ENCODE data around the gene FUOM. TPM values are rescaled to one million over a fixed set of nuclear protein-coding genes. Genes with fewer than 3 reads are reported as not detected.
"Not testable (repeated sequence)": the region's sequence is repeated elsewhere in the genome, so short reads cannot be mapped to it uniquely, and the experiment has no call there.

Gene FUOM
- total and polyA plus RNA-seq, 4 donors, result 15.2 to 54.8 (median 24.9) TPM

GRCh38 chr10:133375357-133376115 lies 17.7 kb upstream of the FUOM start:
- DNase-seq, result no peak
- intact Hi-C loops (cut with DNase I), result loop anchor here in 1 of 2 donors (5.0 kb wide), 1 partner anchor 68 kb away; the partner anchor contains the start of genes TUBGCP2 and ZNF511
- Histone ChIP-seq H3K4me3 (ENCODE audit: low read length in 2 of 2) (no peak overlapping the region), H3K27ac (ENCODE audit: low read depth in 1 of 2, low read length in 2 of 2) (no peak overlapping the region), H3K36me3 (ENCODE audit: control insufficient read depth in 1 of 2, insufficient read depth in 2 of 2, low read length in 1 of 2) (no peaks in the 10 kb centered on the region), H3K27me3 (ENCODE audit: control insufficient read depth in 1 of 2, insufficient read depth in 2 of 2, low read length in 1 of 2) (no peaks in the 10 kb centered on the region), H3K9me3 (ENCODE audit: control insufficient read depth, low read length) (no peaks in the 10 kb centered on the region), H3K4me1 (ENCODE audit: control insufficient read depth in 1 of 2, insufficient read depth in 2 of 2, low read length in 2 of 2) (no peaks in the 10 kb centered on the region)
- 78 to 80% methylated on average over 12 of the region's 12 CpGs for WGBS, 2 donors
- ATAC-seq (ENCODE audit: low FRiP score), result no peak

- peak within 1 kb of the TSS; percentile 87 to 88 for H3K4me3 ChIP-seq (ENCODE audit: low read length in 2 of 2)
- intact Hi-C loops (cut with DNase I), result loop anchor here in 1 of 2 donors (5.0 kb wide), 1 partner anchor 61 kb away; no protein-coding TSS in a partner anchor
- ATAC-seq (ENCODE audit: low FRiP score) (peak; percentile 99), DNase-seq (peak; percentile 98 to 99)
- peak within 1 kb of the TSS in 1 of 2 donors; percentile 61 for H3K27ac ChIP-seq (ENCODE audit: low read depth in 1 of 2, low read length in 2 of 2)
- peaks cover 3 to 5% of the 10 kb centered on the region in 2 donors for H3K36me3 ChIP-seq (ENCODE audit: control insufficient read depth in 1 of 2, insufficient read depth in 2 of 2, low read length in 1 of 2)
- H3K9me3 ChIP-seq (ENCODE audit: control insufficient read depth, low read length), result no peaks in the 10 kb centered on the region
- H3K4me1 ChIP-seq (ENCODE audit: control insufficient read depth in 1 of 2, insufficient read depth in 2 of 2, low read length in 2 of 2), result no peaks in the 10 kb centered on the region
- H3K27me3 ChIP-seq (ENCODE audit: control insufficient read depth in 1 of 2, insufficient read depth in 2 of 2, low read length in 1 of 2), result no peaks in the 10 kb centered on the region
- 1% methylated on average over 52 to 89 of the region's 89 CpGs for WGBS, 2 donors
These were observed 15.6 kb upstream of the FUOM start, which contains the start of gene ECHS1 for GRCh38 chr10:133373174-133374090. ECHS1 (minus strand) TSS chr10:133373354; CDS start chr10:133373333, 21 bp downstream.

- H3K27ac ChIP-seq (ENCODE audit: low read depth in 1 of 2, low read length in 2 of 2), result no peak overlapping the region
- ATAC-seq (ENCODE audit: low FRiP score), result no peak
- intact Hi-C loops (cut with DNase I), result loop anchor here in 1 of 2 donors (5.0 kb wide), 1 partner anchor 60 kb away; no protein-coding TSS in a partner anchor
- no peaks in the 10 kb centered on the region for H3K9me3 ChIP-seq (ENCODE audit: control insufficient read depth, low read length)
- peak overlapping the region; percentile 74 to 87 for H3K4me3 ChIP-seq (ENCODE audit: low read length in 2 of 2)
- no peaks in the 10 kb centered on the region for H3K4me1 ChIP-seq (ENCODE audit: control insufficient read depth in 1 of 2, insufficient read depth in 2 of 2, low read length in 2 of 2)
- WGBS, 2 donors, result 33 to 34% methylated on average over 15 to 20 of the region's 20 CpGs
- no peaks in the 10 kb centered on the region for H3K27me3 ChIP-seq (ENCODE audit: control insufficient read depth in 1 of 2, insufficient read depth in 2 of 2, low read length in 1 of 2)
- peak in 1 of 2 donors; percentile 76 for DNase-seq
- H3K36me3 ChIP-seq (ENCODE audit: control insufficient read depth in 1 of 2, insufficient read depth in 2 of 2, low read length in 1 of 2), result peaks cover 3 to 5% of the 10 kb centered on the region in 2 donors
These were observed 14.7 kb upstream of the FUOM start for GRCh38 chr10:133372507-133372906.

GRCh38 chr10:133370030-133370786 lies 12.4 kb upstream of the FUOM start:
- no peaks in the 10 kb centered on the region for H3K9me3 ChIP-seq (ENCODE audit: control insufficient read depth, low read length)
- H3K27me3 ChIP-seq (ENCODE audit: control insufficient read depth in 1 of 2, insufficient read depth in 2 of 2, low read length in 1 of 2), result no peaks in the 10 kb centered on the region
- intact Hi-C loops (cut with DNase I), result loop anchor here in 1 of 2 donors (5.0 kb wide), 1 partner anchor 58 kb away; no protein-coding TSS in a partner anchor
- no peak overlapping the region for H3K4me3 ChIP-seq (ENCODE audit: low read length in 2 of 2)
- peak in 1 of 2 donors; percentile 70 for DNase-seq
- WGBS, 2 donors, result 89 to 91% methylated on average over 24 of the region's 24 CpGs
- no peaks in the 10 kb centered on the region for H3K4me1 ChIP-seq (ENCODE audit: control insufficient read depth in 1 of 2, insufficient read depth in 2 of 2, low read length in 2 of 2)
- ATAC-seq (ENCODE audit: low FRiP score), result no peak
- no peak overlapping the region for H3K27ac ChIP-seq (ENCODE audit: low read depth in 1 of 2, low read length in 2 of 2)
- H3K36me3 ChIP-seq (ENCODE audit: control insufficient read depth in 1 of 2, insufficient read depth in 2 of 2, low read length in 1 of 2), result peaks cover 8 to 10% of the 10 kb centered on the region in 2 donors

GRCh38 chr10:133368153-133368552 lies 10.3 kb upstream of the FUOM start:
- ATAC-seq (ENCODE audit: low FRiP score) (no peak), DNase-seq (peak in 1 of 2 donors; percentile 61)
- Histone ChIP-seq H3K4me1 (ENCODE audit: control insufficient read depth in 1 of 2, insufficient read depth in 2 of 2, low read length in 2 of 2) (no peaks in the 10 kb centered on the region), H3K27me3 (ENCODE audit: control insufficient read depth in 1 of 2, insufficient read depth in 2 of 2, low read length in 1 of 2) (no peaks in the 10 kb centered on the region), H3K4me3 (ENCODE audit: low read length in 2 of 2) (no peak overlapping the region), H3K36me3 (ENCODE audit: control insufficient read depth in 1 of 2, insufficient read depth in 2 of 2, low read length in 1 of 2) (peaks cover 8 to 10% of the 10 kb centered on the region in 2 donors), H3K27ac (ENCODE audit: low read depth in 1 of 2, low read length in 2 of 2) (no peak overlapping the region), H3K9me3 (ENCODE audit: control insufficient read depth, low read length) (no peaks in the 10 kb centered on the region)
- 90 to 91% methylated on average over 7 of the region's 7 CpGs for WGBS, 2 donors
- intact Hi-C loops (cut with DNase I), result no loop called here

GRCh38 chr10:133367461-133367860 lies 9.6 kb upstream of the FUOM start:
- H3K4me1 ChIP-seq (ENCODE audit: control insufficient read depth in 1 of 2, insufficient read depth in 2 of 2, low read length in 2 of 2); H3K9me3 ChIP-seq (ENCODE audit: control insufficient read depth, low read length); H3K36me3 ChIP-seq (ENCODE audit: control insufficient read depth in 1 of 2, insufficient read depth in 2 of 2, low read length in 1 of 2); H3K27me3 ChIP-seq (ENCODE audit: control insufficient read depth in 1 of 2, insufficient read depth in 2 of 2, low read length in 1 of 2); ATAC-seq (ENCODE audit: low FRiP score); DNase-seq; H3K4me3 ChIP-seq (ENCODE audit: low read length in 2 of 2); intact Hi-C loops (cut with DNase I); H3K27ac ChIP-seq (ENCODE audit: low read depth in 1 of 2, low read length in 2 of 2): not testable (repeated sequence)
- WGBS, 2 donors, result 87 to 94% methylated on average over 3 to 4 of the region's 7 CpGs

- H3K27me3 ChIP-seq (ENCODE audit: control insufficient read depth in 1 of 2, insufficient read depth in 2 of 2, low read length in 1 of 2), result no peaks in the 10 kb centered on the region
- H3K4me1 ChIP-seq (ENCODE audit: control insufficient read depth in 1 of 2, insufficient read depth in 2 of 2, low read length in 2 of 2), result no peaks in the 10 kb centered on the region
- ATAC-seq (ENCODE audit: low FRiP score), result no peak
- no peak overlapping the region for H3K4me3 ChIP-seq (ENCODE audit: low read length in 2 of 2)
- H3K36me3 ChIP-seq (ENCODE audit: control insufficient read depth in 1 of 2, insufficient read depth in 2 of 2, low read length in 1 of 2), result peaks cover 8 to 10% of the 10 kb centered on the region in 2 donors
- intact Hi-C loops (cut with DNase I), result no loop called here
- DNase-seq, result no peak
- H3K27ac ChIP-seq (ENCODE audit: low read depth in 1 of 2, low read length in 2 of 2), result no peak overlapping the region
- H3K9me3 ChIP-seq (ENCODE audit: control insufficient read depth, low read length), result no peaks in the 10 kb centered on the region
- 94 to 96% methylated on average over 13 of the region's 13 CpGs for WGBS, 2 donors
These were observed 8.9 kb upstream of the FUOM start for GRCh38 chr10:133366751-133367150.

- H3K4me1 ChIP-seq (ENCODE audit: control insufficient read depth in 1 of 2, insufficient read depth in 2 of 2, low read length in 2 of 2), result no peaks in the 10 kb centered on the region
- no peak overlapping the region for H3K4me3 ChIP-seq (ENCODE audit: low read length in 2 of 2)
- no peak overlapping the region for H3K27ac ChIP-seq (ENCODE audit: low read depth in 1 of 2, low read length in 2 of 2)
- intact Hi-C loops (cut with DNase I), result no loop called here
- DNase-seq, result no peak
- H3K27me3 ChIP-seq (ENCODE audit: control insufficient read depth in 1 of 2, insufficient read depth in 2 of 2, low read length in 1 of 2), result no peaks in the 10 kb centered on the region
- no peaks in the 10 kb centered on the region for H3K9me3 ChIP-seq (ENCODE audit: control insufficient read depth, low read length)
- 84 to 85% methylated on average over 17 of the region's 17 CpGs for WGBS, 2 donors
- ATAC-seq (ENCODE audit: low FRiP score), result no peak
- H3K36me3 ChIP-seq (ENCODE audit: control insufficient read depth in 1 of 2, insufficient read depth in 2 of 2, low read length in 1 of 2), result peaks cover 8 to 10% of the 10 kb centered on the region in 2 donors
These were observed 8.3 kb upstream of the FUOM start for GRCh38 chr10:133366130-133366478.
